OCI-LY7 (cell line): ENCODE data around the gene TRAPPC3L.

Source experiments
- CTCF ChIP-seq: fragments of 200-600 bp; sonication (generic); conservative IDR thresholded peaks from 2 replicates; pipeline ENCODE4 v1.5.1; 2014; ENCODE audit warnings: mild to moderate bottlenecking, antibody characterized with exemption, low read length, moderate library complexity, mixed read lengths
- EZH2phosphoT487 ChIP-seq: fragments of 200-600 bp; sonication (generic); IDR thresholded peaks from 2 replicates; pipeline ENCODE4 v1.6.1; 2018; ENCODE audit warnings: low read depth, borderline replicate concordance, mild to moderate bottlenecking, mixed run types, antibody characterized with exemption, low read length, moderate library complexity, mixed read lengths

GRCh38 chr6:116513224-116513875 is 32.1 kb downstream of the TRAPPC3L start:
- TF ChIP-seq CTCF (no peak), EZH2phosphoT487 (no peak)
